NB4 (cell line): ENCODE results near the gene FAN1.

ENCODE experiments used
- CTCF ChIP-seq: IDR thresholded peaks from one replicate; pipeline ENCODE4 v1.5.1; 2012; ENCODE audit warnings: low read depth, low read length
- MAX ChIP-seq: IDR thresholded peaks from 2 replicates; pipeline ENCODE4 v1.6.1; 2011; ENCODE audit warnings: low read depth, low read length
- MYC ChIP-seq: IDR thresholded peaks from 2 replicates; pipeline ENCODE4 v1.6.1; 2011; ENCODE audit warnings: low read depth, low read length
- POLR2A ChIP-seq: IDR thresholded peaks from 2 replicates; pipeline ENCODE4 v1.6.1; 2011; ENCODE audit warnings: mild to moderate bottlenecking; ENCODE audit not compliant: insufficient read length; ENCODE audit errors: extremely low read depth

GRCh38 chr15:30984542-30984941 lies 80.8 kb downstream of the FAN1 start:
- TF ChIP-seq CTCF, result no peak
- TF ChIP-seq POLR2A, result no peak
- no peak for TF ChIP-seq MAX
- no peak for TF ChIP-seq MYC
